Endothelial cell of umbilical vein (primary cell): ENCODE results near the gene TEX22. TPM values are rescaled to one million over a fixed set of nuclear protein-coding genes. Genes with fewer than 3 reads are reported as not detected.

Source experiments
- BruUV-seq: library from RNA; stranded (reverse); fragments of 400-500 nt; replicated peaks from 2 replicates; lab custom pipeline; 2021; lab: Mats Ljungman, UMichigan
- CTCF ChIA-PET: fragments of 300-600, 350-600 bp; sonication (Branson Sonifier 250); formaldehyde crosslinking; loops from one replicate; lab custom pipeline; 2021; ENCODE audit warnings: antibody characterized with exemption, inconsistent platforms; lab: Charles Lee
- POLR2A ChIA-PET: fragments of 300-600, 350-600 bp; sonication (Branson Sonifier 250); formaldehyde crosslinking; loops from one replicate; lab custom pipeline; 2021; ENCODE audit warnings: antibody characterized with exemption, inconsistent platforms; lab: Charles Lee
- DNase-seq: peaks from one replicate; pipeline ENCODE4 v3.0.0-alpha.2; 2011; ENCODE audit warnings: low read depth, low spot score
- FAIRE-seq: peaks from 2 replicates; lab custom pipeline; 2011; peaks lifted over from hg19 to GRCh38; lab: Jason Lieb, UNC
- H2AFZ ChIP-seq: 2 replicates; pipeline ENCODE4 v1.6.0; 2012; ENCODE audit warnings: low read depth, low read length, control low read depth, inconsistent platforms
- H3K27ac ChIP-seq: 2 replicates; pipeline ENCODE4 v1.5.1; 2011; ENCODE audit warnings: low read depth, mild to moderate bottlenecking, control low read depth, low read length, moderate library complexity; ENCODE audit not compliant: insufficient read depth
- H3K27me3 ChIP-seq, 2 experiments: 2 replicates each; pipeline versions ENCODE4 v1.6.0 to v1.6.1; 2011; ENCODE audit warnings: low read length in 2 of 2, mixed read lengths in 1 of 2; ENCODE audit not compliant: control insufficient read depth in 2 of 2, insufficient read depth in 2 of 2
- H3K36me3 ChIP-seq, 2 experiments: 2 replicates in 1 of 2; 3 replicates in 1 of 2; pipeline ENCODE4 v1.5.1; 2011; ENCODE audit warnings: low read length in 2 of 2, mild to moderate bottlenecking in 1 of 2, moderate library complexity in 1 of 2; ENCODE audit not compliant: control insufficient read depth in 2 of 2, insufficient read depth in 2 of 2; ENCODE audit errors: extremely low read depth in 1 of 2
- H3K4me1 ChIP-seq: 3 replicates; pipeline ENCODE4 v1.5.1; 2011; ENCODE audit warnings: mild to moderate bottlenecking, low read length; ENCODE audit not compliant: control insufficient read depth, insufficient read depth; ENCODE audit errors: extremely low read depth
- H3K4me2 ChIP-seq: 2 replicates; pipeline ENCODE4 v1.6.1; 2011; ENCODE audit warnings: low read length, control low read depth, mixed read lengths; ENCODE audit not compliant: insufficient read depth
- H3K4me3 ChIP-seq, 3 experiments: fragments of 200-600 bp in 1 of 3; sonication (generic), shearing (Covaris generic) in 1 of 3; replicated peaks in 1 of 3; 2 replicates each; pipeline ENCODE4 v1.5.1; 2011 to 2016; ENCODE audit warnings: control low read depth in 3 of 3, low read length in 3 of 3, mild to moderate bottlenecking in 2 of 3, inconsistent platforms in 1 of 3, low read depth in 1 of 3, moderate library complexity in 1 of 3; ENCODE audit not compliant: insufficient read depth in 1 of 3
- H3K79me2 ChIP-seq: 2 replicates; pipeline ENCODE4 v1.6.0; 2012; ENCODE audit warnings: low read length, inconsistent platforms; ENCODE audit not compliant: control insufficient read depth, insufficient read depth
- H3K9ac ChIP-seq: replicated peaks from 2 replicates; pipeline ENCODE3; 2011; ENCODE audit warnings: low read length, control low read depth; ENCODE audit not compliant: insufficient read depth; ENCODE audit errors: extremely low read depth
- H3K9me1 ChIP-seq: replicated peaks from 3 replicates; pipeline ENCODE4 v1.6.0; 2011; ENCODE audit warnings: mild to moderate bottlenecking, low read length; ENCODE audit not compliant: control insufficient read depth, insufficient read depth; ENCODE audit errors: extremely low read depth
- H3K9me3 ChIP-seq: replicated peaks from 2 replicates; pipeline ENCODE4 v1.5.1; 2012; ENCODE audit warnings: low read length, inconsistent platforms; ENCODE audit not compliant: control insufficient read depth, insufficient read depth
- H4K20me1 ChIP-seq: replicated peaks from 2 replicates; pipeline ENCODE3; 2011; ENCODE audit warnings: mild to moderate bottlenecking, low read length; ENCODE audit not compliant: control insufficient read depth, insufficient read depth; ENCODE audit errors: extremely low read depth
- FOS ChIP-seq: IDR thresholded peaks from 2 replicates; pipeline ENCODE4 v1.6.1; 2011; ENCODE audit warnings: mild to moderate bottlenecking, low read length, moderate library complexity, borderline replicate concordance; ENCODE audit not compliant: insufficient read depth
- GATA2 ChIP-seq: IDR thresholded peaks from 2 replicates; pipeline ENCODE4 v1.7.0; 2011; ENCODE audit warnings: low read depth, mild to moderate bottlenecking, moderate library complexity, mixed read lengths, low read length; ENCODE audit not compliant: insufficient read length, insufficient read depth
- JUN ChIP-seq: IDR thresholded peaks from 2 replicates; pipeline ENCODE4 v1.6.1; 2011; ENCODE audit warnings: borderline replicate concordance, low read depth; ENCODE audit not compliant: insufficient read length, insufficient read depth
- MYC ChIP-seq: IDR thresholded peaks from one replicate; pipeline ENCODE4 v1.6.1; 2011; ENCODE audit warnings: mild to moderate bottlenecking, low read depth, low read length
- POLR2A ChIP-seq: IDR thresholded peaks from 2 replicates; pipeline ENCODE4 v1.6.1; 2012; ENCODE audit warnings: low read depth, mild to moderate bottlenecking, control low read depth, low read length
- POLR2AphosphoS5 ChIP-seq: IDR thresholded peaks from 2 replicates; pipeline ENCODE4 v1.6.1; 2012; ENCODE audit warnings: low read depth, mild to moderate bottlenecking, control low read depth, low read length, moderate library complexity; ENCODE audit not compliant: insufficient read depth
- dilution Hi-C: fragments of 300-500 bp; cut with MboI; formaldehyde crosslinking; loops from one replicate; pipeline ENCODE4 v1.15.0; 2019; ENCODE audit warnings: low sequenced_read_pairs; ENCODE audit not compliant: extremely low pct_ligation_motif_present
- intact Hi-C: fragments of 100-400 bp; cut with micrococcal nuclease; formaldehyde crosslinking; loops from one replicate; pipeline ENCODE4 v1.10.0; 2022
- polyA plus RNA-seq, 4 experiments: library from polyadenylated mRNA; depleted of rRNA in 3 of 4; stranded (reverse) in 3 of 4; unstranded in 1 of 4; fragments of >200 nt; gene quantifications; 2 replicates each; pipeline versions ENCODE4 v1.2.1 to v1.2.3, GENCODE V29; 2011 to 2012; ENCODE audit warnings: missing spikeins in 1 of 4
- total RNA-seq: library from RNA; stranded (reverse); gene quantifications from 2 replicates; pipeline ENCODE4 v1.2.3, GENCODE V29; 2021
- TF ChIP-seq, protein P1 (sequence below), 2 donors: IDR thresholded peaks; 1 replicate in 1 of 2; 2 replicates in 1 of 2; pipeline ENCODE4 v1.5.1; 2011; ENCODE audit warnings: low read length in 2 of 2, mild to moderate bottlenecking in 2 of 2, moderate library complexity in 2 of 2, control low read depth in 1 of 2, inconsistent platforms in 1 of 2, low read depth in 1 of 2; ENCODE audit not compliant: insufficient read depth in 1 of 2; ENCODE audit errors: extremely low read depth in 1 of 2
- TF ChIP-seq, protein P2 (sequence below): IDR thresholded peaks from 2 replicates; pipeline ENCODE4 v1.6.1; 2011; ENCODE audit not compliant: insufficient read depth, insufficient read length

TEX22 gene
- total and polyA plus RNA-seq, 2 donors (not counting 3 experiments of a cell fraction or from before 2014, with no cell fraction given) = 0.06 to 1.1 TPM

GRCh38 chr14:105449276-105450122 lies 51.2 kb downstream of the TEX22 start:
- intact Hi-C loops = no loop called here
- FAIRE-seq = no peak
- Histone ChIP-seq H3K79me2 (peaks cover 6% of the 10 kb centered on the region), H3K27ac (no peak overlapping the region), H3K9me1 (no peaks in the 10 kb centered on the region), H2AFZ (no peak overlapping the region), H3K9ac (no peak overlapping the region), H3K9me3 (no peaks in the 10 kb centered on the region), H3K36me3 (peaks cover 3 to 31% of the 10 kb centered on the region in 2 experiments), H4K20me1 (no peaks in the 10 kb centered on the region), H3K4me1 (no peaks in the 10 kb centered on the region), H3K4me3 (no peak overlapping the region), H3K4me2 (no peak overlapping the region), H3K27me3 (no peaks in the 10 kb centered on the region)
- no peak for DNase-seq
- BruUV-seq = no TSS peak
- POLR2A ChIA-PET = no interaction called here
- CTCF ChIA-PET = interaction anchor here (1.1 kb wide), 1 partner anchor 31 kb away, joined by 14 read pairs; no protein-coding TSS in a partner anchor
- no peak for TF ChIP-seq GATA2
- TF ChIP-seq POLR2A = no peak
- TF ChIP-seq FOS = no peak
- no peak for TF ChIP-seq POLR2AphosphoS5
- TF ChIP-seq, protein P1, sequence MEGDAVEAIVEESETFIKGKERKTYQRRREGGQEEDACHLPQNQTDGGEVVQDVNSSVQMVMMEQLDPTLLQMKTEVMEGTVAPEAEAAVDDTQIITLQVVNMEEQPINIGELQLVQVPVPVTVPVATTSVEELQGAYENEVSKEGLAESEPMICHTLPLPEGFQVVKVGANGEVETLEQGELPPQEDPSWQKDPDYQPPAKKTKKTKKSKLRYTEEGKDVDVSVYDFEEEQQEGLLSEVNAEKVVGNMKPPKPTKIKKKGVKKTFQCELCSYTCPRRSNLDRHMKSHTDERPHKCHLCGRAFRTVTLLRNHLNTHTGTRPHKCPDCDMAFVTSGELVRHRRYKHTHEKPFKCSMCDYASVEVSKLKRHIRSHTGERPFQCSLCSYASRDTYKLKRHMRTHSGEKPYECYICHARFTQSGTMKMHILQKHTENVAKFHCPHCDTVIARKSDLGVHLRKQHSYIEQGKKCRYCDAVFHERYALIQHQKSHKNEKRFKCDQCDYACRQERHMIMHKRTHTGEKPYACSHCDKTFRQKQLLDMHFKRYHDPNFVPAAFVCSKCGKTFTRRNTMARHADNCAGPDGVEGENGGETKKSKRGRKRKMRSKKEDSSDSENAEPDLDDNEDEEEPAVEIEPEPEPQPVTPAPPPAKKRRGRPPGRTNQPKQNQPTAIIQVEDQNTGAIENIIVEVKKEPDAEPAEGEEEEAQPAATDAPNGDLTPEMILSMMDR (IDR thresholded peaks at IDR 0.05; ENCODE audit: extremely low read depth in 1 of 2, insufficient read depth in 1 of 2, low read depth in 1 of 2, low read length in 2 of 2) = no peak
- TF ChIP-seq, protein P2, sequence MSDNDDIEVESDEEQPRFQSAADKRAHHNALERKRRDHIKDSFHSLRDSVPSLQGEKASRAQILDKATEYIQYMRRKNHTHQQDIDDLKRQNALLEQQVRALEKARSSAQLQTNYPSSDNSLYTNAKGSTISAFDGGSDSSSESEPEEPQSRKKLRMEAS = no peak
- TF ChIP-seq JUN = no peak
- TF ChIP-seq MYC = no peak
- dilution Hi-C loops = no loop called here
